Measurements from ENCODE around the gene PDZK1IP1.

DNA sequence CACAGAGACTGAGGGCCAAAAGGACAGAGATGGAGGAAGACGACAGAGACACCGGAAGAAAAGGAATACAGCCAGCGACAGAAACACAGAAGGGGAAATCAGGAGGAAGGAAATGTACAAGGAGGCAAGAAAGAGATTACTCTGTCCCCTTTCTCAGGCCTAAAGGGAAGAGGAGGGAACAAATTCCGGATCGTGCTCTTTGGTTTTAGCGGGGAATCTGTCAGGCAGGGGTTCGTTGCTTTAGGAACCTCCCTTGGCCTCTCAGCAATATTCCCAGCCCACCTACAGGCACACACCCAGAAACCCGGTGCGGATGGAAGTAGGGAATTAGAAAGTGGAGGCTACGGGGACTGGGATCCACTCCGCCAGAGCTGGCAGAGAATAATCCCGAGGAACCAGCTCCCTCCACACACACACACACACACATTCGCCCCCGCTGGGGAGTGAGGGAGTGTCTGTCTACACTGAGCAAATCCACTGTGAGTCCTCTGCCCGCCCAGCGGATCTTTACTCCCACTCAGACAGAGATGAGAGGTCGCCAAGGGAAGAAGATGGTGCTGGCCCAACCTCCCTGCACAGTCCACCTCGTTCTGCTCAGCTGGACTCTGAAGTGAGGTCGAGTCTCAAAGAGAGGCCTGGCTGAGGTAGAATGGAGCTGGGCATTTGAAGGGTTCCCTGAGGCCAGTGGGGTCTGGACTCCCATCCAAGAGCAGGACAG lies 36.4 kb upstream of the PDZK1IP1 start:
- TF ChIP-seq, protein P1, sequence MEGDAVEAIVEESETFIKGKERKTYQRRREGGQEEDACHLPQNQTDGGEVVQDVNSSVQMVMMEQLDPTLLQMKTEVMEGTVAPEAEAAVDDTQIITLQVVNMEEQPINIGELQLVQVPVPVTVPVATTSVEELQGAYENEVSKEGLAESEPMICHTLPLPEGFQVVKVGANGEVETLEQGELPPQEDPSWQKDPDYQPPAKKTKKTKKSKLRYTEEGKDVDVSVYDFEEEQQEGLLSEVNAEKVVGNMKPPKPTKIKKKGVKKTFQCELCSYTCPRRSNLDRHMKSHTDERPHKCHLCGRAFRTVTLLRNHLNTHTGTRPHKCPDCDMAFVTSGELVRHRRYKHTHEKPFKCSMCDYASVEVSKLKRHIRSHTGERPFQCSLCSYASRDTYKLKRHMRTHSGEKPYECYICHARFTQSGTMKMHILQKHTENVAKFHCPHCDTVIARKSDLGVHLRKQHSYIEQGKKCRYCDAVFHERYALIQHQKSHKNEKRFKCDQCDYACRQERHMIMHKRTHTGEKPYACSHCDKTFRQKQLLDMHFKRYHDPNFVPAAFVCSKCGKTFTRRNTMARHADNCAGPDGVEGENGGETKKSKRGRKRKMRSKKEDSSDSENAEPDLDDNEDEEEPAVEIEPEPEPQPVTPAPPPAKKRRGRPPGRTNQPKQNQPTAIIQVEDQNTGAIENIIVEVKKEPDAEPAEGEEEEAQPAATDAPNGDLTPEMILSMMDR (conservative IDR thresholded peaks at IDR 0.05; ENCODE audit: low read depth, low read length), result no peak
- TF ChIP-seq EZH2 (IDR thresholded peaks at IDR 0.05; ENCODE audit: borderline replicate concordance, low read depth, low read length, poor library complexity, severe bottlenecking), result peak; percentile 35
